Astrocyte (in vitro differentiated cells and primary cell): ENCODE measurements around the gene C19orf38.

Source experiments
- CTCF ChIP-seq: IDR thresholded peaks from 2 replicates; pipeline ENCODE4 v1.5.1; 2011; ENCODE audit warnings: low read depth, mild to moderate bottlenecking, inconsistent platforms, low read length, moderate library complexity; ENCODE audit not compliant: insufficient read depth
- EZH2 ChIP-seq: IDR thresholded peaks from 2 replicates; pipeline ENCODE4 v1.6.1; 2012; ENCODE audit warnings: mild to moderate bottlenecking, low read length, inconsistent platforms; ENCODE audit not compliant: insufficient read depth

GRCh38 chr19:10802479-10802878, 45.7 kb upstream of the C19orf38 start:
- TF ChIP-seq EZH2, result no peak
- no peak for TF ChIP-seq CTCF
